Epithelial cell of prostate (primary cell): ENCODE measurements around the gene GPR141.

Source experiments
- DNase-seq: peaks from one replicate; pipeline ENCODE4 v3.0.0-alpha.2; 2011; ENCODE audit warnings: low read depth, low spot score
- H3K27ac ChIP-seq: fragments of 450-650 bp; 2 replicates; pipeline ENCODE4 v1.5.1; 2017; ENCODE audit warnings: mild to moderate bottlenecking

Gene GPR141

GRCh38 chr7:37683246-37684120 is at the start of gene GPR141:
Gene GPR141, plus strand, starts transcription at chr7:37683766. Its CDS starts 56,628 bp downstream, at chr7:37740394.
- no peak within 1 kb of the TSS for H3K27ac ChIP-seq
- DNase-seq: peak; percentile 46

- H3K27ac ChIP-seq: no peak overlapping the region
- no peak for DNase-seq
These were observed 48.2 kb upstream of the GPR141 start for GRCh38 chr7:37635346-37635745.

GRCh38 chr7:37642028-37642540 is 41.5 kb upstream of the GPR141 start:
- DNase-seq: no peak
- H3K27ac ChIP-seq: no peak overlapping the region

GRCh38 chr7:37643876-37644275 is 39.7 kb upstream of the GPR141 start:
- no peak overlapping the region for H3K27ac ChIP-seq
- no peak for DNase-seq

GRCh38 chr7:37645282-37646050 is 38.1 kb upstream of the GPR141 start:
- no peak for DNase-seq
- no peak overlapping the region for H3K27ac ChIP-seq

GRCh38 chr7:37656913-37657530 is 26.5 kb upstream of the GPR141 start:
- no peak overlapping the region for H3K27ac ChIP-seq
- DNase-seq: no peak

- DNase-seq: no peak
- H3K27ac ChIP-seq: no peak overlapping the region
These were observed 25.8 kb upstream of the GPR141 start for GRCh38 chr7:37657816-37658215.

- no peak overlapping the region for H3K27ac ChIP-seq
- DNase-seq: no peak
These were observed 23.5 kb upstream of the GPR141 start for GRCh38 chr7:37659971-37660565.

- DNase-seq: no peak
- no peak overlapping the region for H3K27ac ChIP-seq
These were observed 23.0 kb upstream of the GPR141 start for GRCh38 chr7:37660614-37661013.

- no peak overlapping the region for H3K27ac ChIP-seq
- no peak for DNase-seq
These were observed 19.9 kb upstream of the GPR141 start for GRCh38 chr7:37663693-37664092.

- DNase-seq: no peak
- peak overlapping the region; percentile 77 for H3K27ac ChIP-seq
These were observed 18.1 kb upstream of the GPR141 start for GRCh38 chr7:37665352-37666022.

GRCh38 chr7:37666026-37666799 is 17.4 kb upstream of the GPR141 start:
- H3K27ac ChIP-seq: peak overlapping the region; percentile 77
- DNase-seq: peak; percentile 82

- DNase-seq: no peak
These were observed 13.7 kb upstream of the GPR141 start for GRCh38 chr7:37669818-37670217.

GRCh38 chr7:37670436-37670835 is 13.1 kb upstream of the GPR141 start:
- no peak for DNase-seq
- no peak overlapping the region for H3K27ac ChIP-seq

More at GRCh38 chr7:37669818-37670217, 13.7 kb upstream of the GPR141 start:
- H3K27ac ChIP-seq: peak overlapping the region; percentile 17

GRCh38 chr7:37671876-37672275 is 11.7 kb upstream of the GPR141 start:
- no peak for DNase-seq

GRCh38 chr7:37672926-37673325 is 10.6 kb upstream of the GPR141 start:
- DNase-seq: no peak
- H3K27ac ChIP-seq: no peak overlapping the region

More at GRCh38 chr7:37671876-37672275, 11.7 kb upstream of the GPR141 start:
- no peak overlapping the region for H3K27ac ChIP-seq

- no peak overlapping the region for H3K27ac ChIP-seq
- no peak for DNase-seq
These were observed 10.0 kb upstream of the GPR141 start for GRCh38 chr7:37673523-37673922.

GRCh38 chr7:37674531-37674930 is 9.0 kb upstream of the GPR141 start:
- H3K27ac ChIP-seq: no peak overlapping the region
- DNase-seq: no peak

- no peak overlapping the region for H3K27ac ChIP-seq
- no peak for DNase-seq
These were observed 7.8 kb upstream of the GPR141 start for GRCh38 chr7:37675749-37676148.
